NCI-H82 treated with DMSO at 0.1 percent for 48 hours (cell line): ENCODE data around the gene EXOC6B.

Experiments used
- DNase-seq: peaks from one replicate; lab custom pipeline; 2025; ENCODE audit not compliant: unreplicated experiment; lab: John Stamatoyannopoulos, UW

Gene EXOC6B

DNA sequence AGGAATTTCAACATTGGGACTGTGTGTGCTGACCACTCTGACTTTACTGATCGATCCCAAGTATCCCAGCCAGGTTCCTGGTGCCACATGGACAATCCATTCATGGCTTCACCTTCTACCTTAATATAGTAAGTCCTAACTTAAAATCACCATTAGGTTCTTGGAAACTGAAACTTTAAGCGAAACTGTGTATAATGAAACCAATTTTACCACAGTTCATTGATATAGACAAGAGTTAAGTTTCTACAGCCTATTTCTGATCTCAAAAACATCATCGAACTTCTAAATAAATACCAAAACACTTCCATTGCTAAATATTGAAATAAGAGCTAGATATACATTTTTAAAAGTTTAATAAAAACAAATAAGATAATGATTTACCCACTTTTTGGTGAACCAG, 4.4 kb upstream of the EXOC6B start:
- no peak for DNase-seq

DNA sequence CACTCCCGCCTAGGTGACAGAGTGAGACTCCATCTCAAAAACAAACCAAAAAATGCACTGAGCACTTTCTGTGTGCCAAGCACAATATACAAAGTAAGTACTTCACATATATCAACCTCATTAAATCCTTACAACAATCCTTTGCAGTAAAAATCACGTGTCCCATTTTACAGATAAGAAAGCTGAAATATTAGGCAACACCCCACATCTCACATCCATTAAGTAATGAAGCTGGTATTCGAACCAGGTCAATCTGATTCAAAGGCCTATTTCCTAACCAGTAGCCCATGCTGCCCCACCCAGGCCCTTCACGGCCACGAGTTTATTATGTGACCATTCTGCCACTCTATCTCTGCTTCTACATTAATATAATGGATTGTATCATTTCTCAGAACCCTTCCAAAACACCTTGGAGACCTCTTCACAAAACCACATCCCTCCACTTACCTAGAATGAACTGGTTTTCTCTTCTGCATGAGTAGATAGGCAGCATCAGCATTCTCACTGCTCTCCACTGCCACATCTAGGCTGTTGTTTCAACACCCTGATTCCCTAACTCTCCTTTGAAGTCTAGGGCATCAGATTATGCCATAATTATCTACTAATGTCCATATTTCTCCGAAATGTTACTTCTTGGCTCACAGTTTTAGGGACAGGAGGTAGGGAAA, 3.1 kb upstream of the EXOC6B start:
- no peak for DNase-seq

DNA sequence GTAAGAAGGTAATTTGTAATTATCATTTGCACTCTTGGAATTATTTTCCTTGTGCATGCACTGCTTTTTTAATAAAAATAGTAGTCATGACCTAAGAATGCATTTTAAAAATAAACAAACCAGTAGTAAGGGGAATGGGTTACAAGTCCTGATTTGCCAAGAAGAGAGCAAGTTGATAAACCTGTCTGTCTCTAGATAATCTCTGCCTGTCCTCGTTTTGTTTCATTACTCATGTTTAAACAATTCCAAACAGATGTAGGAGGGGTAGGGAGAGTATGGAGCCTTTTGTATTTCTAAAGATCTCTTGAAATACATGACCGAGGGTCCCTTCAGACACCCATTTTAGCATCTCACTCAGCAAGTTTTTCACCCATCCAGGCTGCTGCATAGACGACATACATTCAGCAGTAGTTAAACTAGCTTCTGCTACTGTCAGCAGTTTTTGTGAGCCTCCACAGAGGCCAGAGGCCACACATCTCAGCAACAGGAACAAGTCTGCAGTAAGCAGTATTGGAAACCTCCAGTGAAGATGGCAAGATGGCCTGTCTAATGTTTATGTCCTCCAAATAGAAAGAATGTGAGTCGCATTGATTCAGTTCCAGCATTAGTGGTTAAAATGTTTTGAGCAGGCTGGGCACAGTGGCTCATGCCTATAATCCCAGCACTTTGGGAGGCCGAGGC, 2.3 kb upstream of the EXOC6B start:
- DNase-seq, result no peak

DNA sequence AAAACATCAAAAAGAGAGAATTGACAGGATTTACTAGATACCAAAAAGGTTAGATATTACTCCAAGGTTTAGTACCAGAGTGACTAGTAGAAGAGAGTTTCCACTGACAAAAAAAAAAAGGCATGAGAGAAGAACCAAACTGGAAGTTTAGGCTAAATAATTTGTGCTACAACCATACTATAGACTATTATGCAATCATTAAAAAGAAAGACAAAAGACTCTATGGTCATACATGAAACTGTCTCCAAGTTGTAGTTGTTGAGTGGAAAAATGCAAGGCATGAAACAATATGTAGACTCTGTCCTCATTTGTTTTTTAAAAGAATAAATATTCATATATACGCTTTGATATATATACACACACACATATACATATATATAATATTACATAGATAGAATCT, 1.7 kb upstream of the EXOC6B start:
- DNase-seq, result no peak

DNA sequence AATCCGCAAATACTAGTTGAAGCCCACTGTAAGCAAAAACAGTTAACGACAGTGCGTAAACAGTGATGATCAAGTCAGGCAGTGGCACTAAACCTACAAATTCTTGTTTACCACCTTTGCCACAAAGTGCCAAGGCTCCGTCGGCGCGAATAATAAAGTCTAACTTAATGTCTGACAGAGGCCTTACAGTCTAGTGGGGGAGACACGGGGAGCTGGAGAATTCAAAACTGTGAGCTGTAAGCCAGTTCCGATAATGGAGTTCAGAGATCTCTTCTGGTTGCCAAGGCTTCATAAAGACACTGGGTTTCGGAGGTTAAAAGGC, 284 bp upstream of the EXOC6B start:
- no peak for DNase-seq

DNA sequence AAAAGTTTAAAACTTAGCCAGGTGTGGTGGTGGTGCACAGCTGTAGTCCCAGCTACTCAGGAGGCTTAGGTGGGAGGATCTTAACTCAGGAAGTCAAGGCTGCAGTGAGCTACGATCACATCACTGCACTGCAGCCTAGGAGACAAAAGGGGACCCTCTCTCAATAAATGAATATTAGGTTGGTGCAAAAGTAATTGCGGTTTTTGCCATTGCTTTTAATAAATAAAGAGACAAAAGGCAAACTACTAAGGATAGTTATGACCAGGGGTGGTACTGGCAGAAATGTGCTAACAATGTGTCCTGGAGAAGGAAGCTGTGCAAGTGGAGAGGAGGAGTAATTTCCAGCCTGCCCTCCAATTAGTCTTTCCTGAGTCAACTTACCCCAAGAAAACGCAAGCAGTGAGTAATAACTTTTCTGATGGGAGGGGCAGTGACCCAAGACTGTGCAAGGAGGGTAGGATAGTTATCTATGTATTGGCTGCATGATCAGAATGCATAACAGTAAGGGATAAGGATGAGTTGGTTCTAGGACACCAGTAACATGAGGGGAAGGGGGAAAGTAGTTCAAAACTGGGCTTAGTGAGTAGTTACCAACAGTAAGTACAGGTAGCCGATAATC, 1.5 kb downstream of the EXOC6B start:
- no peak for DNase-seq

DNA sequence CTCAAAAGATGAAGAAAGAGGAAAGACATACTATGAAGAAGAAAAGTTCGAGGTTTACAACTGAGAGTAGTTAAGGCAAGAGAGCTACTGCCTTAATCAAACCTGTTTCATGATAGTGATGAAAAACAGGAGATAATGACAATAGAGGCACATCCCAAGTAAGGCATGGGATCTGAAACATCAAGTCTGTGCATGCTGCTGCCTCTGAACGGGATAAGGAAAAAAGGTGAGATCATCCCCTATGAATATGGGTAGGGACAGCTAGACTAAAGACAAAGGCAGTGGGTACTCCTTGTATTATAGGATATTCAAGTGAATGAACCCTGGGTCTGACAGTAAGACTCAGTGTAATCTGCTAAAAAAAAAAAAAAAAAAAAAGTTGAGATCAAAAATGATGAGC, 3.0 kb downstream of the EXOC6B start:
- no peak for DNase-seq

DNA sequence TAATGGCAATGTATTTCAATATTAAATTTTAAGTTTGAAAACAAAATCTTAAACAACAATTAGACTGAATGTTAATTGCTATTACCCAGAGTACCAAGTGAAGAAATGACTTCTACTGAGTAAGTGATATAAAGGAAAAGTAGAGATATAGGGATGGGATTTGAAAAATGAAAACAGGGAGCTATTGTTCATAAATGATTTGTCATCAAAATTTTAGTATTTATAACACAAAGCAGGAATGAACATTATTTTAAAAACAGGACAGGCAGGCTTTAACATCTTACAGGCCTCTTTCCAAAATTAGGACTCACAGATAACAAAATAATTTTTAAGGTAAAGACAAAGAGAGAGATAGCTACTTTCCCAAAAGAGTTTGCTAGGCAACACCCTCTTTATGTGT, 3.9 kb downstream of the EXOC6B start:
- DNase-seq, result no peak

DNA sequence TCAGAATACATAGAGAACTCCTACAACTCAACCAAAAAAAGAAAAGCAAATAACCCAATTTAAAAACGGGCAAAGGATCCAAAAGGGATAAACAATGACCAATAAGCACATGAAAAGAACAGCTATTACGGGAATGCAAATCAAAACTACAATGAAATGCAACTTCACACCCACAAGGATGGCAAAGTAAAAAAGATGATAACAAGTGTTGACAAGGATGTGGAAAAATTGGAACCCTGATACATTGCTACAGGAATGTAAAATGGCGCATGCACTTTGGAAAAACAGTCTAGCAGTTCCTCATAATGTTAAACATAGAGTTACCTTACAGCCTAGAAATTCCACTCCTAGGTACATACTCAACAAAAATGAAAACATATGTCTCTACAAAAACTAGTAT, 4.7 kb downstream of the EXOC6B start:
- no peak for DNase-seq

DNA sequence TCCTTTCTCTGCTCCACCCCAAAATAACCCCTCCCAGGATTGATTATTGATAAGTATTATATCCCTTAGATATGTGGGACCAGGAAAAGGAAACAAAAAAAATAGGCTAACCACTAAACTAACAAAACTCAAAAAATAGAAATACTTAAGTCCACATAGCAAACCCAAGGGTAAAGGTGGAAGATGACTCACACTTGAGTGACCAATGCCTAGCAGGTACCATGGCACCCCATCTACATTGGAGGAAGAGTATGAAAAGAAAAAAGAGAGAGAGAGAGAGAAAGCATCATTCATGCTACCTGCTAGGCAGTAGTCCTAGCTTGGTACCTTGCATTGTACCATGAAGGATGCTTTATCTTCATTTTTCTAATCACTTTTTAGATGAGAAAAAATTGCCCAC, 6.3 kb downstream of the EXOC6B start:
- DNase-seq, result no peak

DNA sequence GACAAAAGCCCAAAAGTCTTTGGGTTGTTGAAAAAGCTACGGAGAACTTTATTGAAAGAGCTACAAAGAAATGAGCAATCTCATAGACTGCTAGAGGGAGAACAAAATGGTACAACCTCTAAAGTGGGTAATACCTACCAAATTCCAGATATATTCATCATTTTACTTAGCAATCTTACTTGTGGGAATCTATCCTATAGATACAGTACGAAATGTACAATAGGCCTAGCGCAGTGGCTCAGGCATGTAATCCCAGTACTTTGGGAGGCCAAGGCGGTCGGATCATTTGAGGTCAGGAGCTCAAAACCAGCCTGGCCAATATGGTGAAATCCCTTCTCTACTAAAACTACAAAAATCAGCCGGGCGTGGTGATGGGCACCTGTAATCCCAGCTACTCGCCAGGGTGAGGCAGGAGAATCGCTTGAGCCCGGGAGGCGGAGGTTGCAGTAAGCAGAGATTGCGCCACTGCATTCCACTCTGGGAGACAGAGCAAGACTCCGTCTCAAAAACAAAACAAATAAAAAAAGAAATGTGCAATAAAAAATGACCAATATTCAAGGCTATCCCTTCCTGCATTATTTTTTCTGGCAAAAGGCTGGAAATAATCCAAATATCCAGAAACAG, 10.1 kb downstream of the EXOC6B start:
- no peak for DNase-seq

DNA sequence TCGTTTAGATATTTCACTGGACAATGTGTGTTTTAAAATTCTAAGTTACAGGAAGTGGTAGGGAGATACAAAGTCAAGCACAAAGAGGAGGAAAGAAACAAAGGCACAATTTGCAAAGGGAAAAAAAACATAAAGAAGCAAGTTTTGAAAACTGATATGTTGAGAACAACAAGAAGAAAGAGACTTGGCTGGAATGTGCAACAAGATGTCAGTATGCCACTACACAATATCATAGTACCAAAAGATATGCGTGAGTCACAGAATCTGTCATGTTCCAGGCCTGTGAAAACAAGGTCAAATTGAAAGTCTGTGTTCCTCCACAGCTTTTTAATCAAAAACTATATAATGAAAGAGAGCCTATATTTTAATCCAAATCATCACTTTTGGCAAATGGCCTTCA, 12.0 kb downstream of the EXOC6B start:
- DNase-seq, result no peak

DNA sequence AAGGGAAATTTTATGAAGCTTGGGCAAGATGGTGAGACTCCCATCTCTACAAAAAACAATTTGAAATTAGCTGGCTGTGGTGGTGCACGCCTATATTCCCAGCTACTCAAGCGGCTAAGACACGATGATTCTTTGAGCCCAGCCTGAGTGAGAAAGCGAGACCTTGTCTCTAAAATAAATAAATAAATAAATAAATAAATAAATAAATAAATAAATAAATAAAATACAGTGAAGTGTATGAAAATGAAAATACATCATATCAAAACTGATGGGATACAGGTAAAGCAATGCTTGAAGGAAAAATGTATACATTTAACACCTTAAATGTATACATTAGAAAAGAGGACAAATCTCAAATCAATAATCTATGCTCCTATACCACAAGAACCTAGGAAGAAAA, 15.7 kb downstream of the EXOC6B start:
- DNase-seq, result no peak

DNA sequence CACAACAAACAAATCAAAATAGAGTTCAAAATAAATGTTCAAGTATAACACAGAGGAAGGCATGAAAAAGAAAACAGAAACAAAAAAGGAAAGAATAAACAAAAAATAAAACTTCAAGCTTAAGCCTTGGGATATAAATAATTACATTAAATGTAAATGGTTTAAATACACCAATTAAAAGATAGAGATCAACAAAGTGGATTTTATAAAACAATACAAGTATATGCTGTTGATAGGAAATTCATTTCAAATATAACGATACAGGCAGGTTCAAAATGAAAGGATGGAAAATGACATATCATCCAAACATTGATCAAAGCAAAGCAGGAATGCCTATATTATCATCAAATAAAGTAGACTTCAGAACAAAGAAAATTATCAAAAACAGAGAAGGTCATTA, 16.7 kb downstream of the EXOC6B start:
- DNase-seq, result no peak

DNA sequence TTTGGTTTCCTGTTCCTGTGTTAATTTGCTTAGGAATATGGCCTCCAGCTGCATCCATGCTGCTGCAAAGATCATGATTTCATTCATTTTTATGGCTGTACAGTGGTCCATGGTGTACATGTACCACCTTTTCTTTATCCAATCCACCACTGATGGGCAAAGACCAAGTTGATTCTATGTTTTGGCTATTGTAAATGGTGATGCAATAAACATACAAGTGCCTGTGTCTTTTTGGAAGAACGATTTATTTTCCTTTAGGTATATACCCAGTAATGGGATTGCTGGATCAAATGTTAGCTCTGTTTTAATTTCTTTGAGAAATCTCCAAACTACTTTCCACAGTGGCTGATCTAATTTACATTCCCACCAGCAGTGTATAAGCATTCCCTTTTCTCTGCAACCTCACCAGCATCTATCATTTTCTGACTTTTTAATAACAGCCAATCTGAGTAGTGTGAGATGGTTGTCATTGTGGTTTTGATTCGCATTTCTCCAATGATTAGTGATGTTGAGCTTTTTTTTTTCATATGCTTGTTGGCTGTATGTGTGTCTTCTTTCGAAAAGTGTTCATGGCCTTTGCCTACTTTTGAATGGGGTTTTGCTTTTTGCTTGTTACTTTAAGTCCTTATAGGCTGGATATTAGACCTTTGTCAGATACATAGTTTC, 19.4 kb downstream of the EXOC6B start:
- no peak for DNase-seq

DNA sequence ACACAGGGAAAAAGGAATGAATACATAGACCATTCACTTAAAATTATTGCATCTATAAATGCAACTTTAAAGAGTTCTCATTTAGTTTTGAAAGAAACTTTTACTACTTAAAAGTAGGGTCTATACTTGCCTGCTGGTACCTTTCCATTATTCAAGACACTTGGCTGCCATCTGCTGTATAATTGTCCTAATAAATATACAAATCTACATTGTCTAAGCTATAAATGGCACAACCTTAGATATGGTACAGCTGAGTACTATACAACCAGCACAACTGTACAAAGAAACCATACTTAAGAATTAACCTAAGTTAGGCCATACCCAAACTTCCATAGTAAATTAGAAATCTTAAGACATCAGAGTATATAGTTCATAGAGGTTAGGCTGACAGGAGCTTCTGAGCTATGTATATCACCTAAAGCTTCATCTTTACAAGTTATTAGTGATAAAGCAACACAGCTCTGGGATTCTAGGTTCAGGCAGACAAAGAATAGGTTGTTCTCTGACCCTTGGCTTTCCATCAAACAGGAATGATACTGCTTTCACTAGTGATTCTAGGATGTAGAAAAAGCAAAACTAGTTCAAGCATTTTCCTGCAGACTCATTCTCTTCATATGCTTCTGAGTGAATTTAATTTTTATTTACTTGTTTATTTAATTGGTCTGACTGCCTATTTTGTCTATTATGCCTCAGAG, 22.1 kb downstream of the EXOC6B start:
- no peak for DNase-seq

DNA sequence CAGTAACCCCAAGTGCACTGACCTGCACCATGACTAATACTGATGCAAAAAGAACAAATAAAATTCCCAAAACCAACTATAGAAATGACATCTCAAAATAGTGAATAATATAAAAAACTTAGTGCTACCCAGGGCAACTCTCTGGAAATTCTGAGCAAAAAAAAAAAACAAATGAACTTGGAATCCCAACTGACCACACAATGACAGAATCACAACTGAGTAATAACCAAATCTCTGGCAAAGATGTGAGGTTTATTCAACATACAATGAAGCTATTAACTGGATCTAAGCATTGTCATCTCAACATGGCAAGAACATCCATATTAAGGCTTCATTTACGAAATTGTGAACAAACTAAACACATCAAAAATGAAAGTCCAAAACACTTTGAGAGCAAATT, 22.7 kb downstream of the EXOC6B start:
- no peak for DNase-seq

DNA sequence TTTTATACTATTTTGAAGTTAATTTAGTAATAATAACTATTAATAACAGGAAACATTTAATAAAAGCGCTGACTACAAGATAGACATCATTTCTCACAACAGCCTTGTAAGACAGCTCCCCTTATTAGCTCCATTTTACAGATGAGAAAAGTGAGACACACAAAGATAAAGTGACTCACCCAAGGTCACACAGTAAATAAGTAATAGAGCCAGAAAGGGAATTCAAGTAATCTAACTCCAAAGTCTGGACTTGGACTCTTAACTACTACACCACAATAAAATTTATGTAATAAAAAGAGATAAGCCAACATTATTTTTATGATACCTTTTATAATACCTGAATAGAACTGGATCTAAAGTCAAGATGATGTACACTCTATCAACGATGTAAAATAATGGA, 25.3 kb downstream of the EXOC6B start:
- no peak for DNase-seq

DNA sequence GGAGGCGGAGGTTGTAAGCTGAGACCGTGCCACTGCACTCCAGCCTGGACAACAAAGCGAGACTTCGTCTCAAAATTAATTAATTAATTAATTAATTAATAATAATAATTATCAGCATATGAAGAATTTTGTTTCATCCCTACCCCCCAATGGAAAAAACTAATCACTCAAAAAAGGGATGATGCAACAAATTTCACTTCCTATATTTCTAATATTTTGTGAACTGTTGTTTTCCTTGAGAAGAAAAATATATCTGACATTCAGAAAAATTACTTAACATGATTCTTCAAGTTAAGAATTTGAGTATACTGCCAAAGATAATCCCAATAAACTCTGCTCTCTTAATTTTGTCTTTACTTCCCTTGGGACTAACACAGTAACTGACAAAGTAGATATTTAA, 28.1 kb downstream of the EXOC6B start:
- no peak for DNase-seq

DNA sequence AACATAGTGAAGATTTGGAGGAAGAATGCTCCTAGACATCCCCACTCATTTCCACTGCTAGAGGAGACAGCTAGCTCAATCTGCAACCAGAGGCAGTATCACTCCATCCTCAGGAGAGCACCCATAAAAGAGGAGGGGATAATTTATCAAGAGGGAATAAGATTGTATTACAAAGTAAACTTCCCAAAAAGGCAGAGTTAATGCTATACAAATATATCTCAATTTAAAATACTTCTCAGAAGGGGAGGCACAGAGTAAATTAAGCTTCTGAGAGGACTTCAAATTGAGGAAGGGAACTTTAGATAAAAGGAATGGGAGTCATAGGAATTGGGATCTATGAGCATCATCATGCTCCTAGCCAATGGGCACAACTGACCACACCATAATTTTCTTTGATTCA, 29.1 kb downstream of the EXOC6B start:
- DNase-seq, result no peak

DNA sequence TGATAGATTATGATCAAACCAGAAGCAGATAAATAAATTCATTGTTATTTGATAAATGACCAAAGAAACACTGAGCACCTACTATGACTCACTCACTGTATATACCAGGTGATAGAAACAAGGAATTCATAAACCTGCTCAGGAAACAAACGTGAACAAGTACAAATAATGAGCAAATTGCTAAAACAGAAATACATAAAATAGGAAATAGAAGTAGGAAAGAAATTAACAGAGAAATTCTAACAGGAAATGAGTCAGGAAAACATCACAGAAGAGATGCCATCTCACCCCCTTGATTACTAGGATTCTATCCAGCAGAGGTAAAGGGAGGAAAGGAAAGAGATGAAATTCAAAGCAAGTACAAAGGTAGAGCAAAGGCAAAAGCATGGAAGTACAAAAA, 31.3 kb downstream of the EXOC6B start:
- no peak for DNase-seq
